A673 (cell line): ENCODE measurements around the gene SLC22A15.

Experiments
- CTCF ChIP-seq: fragments of 300-800, 200-600 bp; sonication (generic); conservative IDR thresholded peaks from 2 replicates; pipeline ENCODE4 v1.5.1; 2017; ENCODE audit warnings: low read depth, mild to moderate bottlenecking, antibody characterized with exemption, low read length, moderate library complexity, mixed read lengths
- EZH2 ChIP-seq: fragments of 200-600 bp; sonication (generic); IDR thresholded peaks from 2 replicates; pipeline ENCODE4 v1.6.1; 2017; ENCODE audit warnings: borderline replicate concordance, low read depth, mild to moderate bottlenecking, mixed read lengths, antibody characterized with exemption, low read length; ENCODE audit not compliant: poor library complexity, severe bottlenecking

- TF ChIP-seq EZH2 = no peak
- TF ChIP-seq CTCF = no peak
These were observed 50.3 kb downstream of the SLC22A15 start for GRCh38 chr1:116026631-116027030.
